A673 (cell line): Measurements from ENCODE around the gene BMP8A. TPM values are rescaled to one million over a fixed set of nuclear protein-coding genes. Genes with fewer than 3 reads are reported as not detected.

Experiments
- BruUV-seq: library from RNA; stranded (reverse); fragments of 400-500 nt; replicated peaks from 2 replicates; lab custom pipeline; 2021; lab: Mats Ljungman, UMichigan
- CTCF ChIA-PET: fragments of 300-600 bp; sonication (Branson Sonifier 250); formaldehyde crosslinking; loops from one replicate; lab custom pipeline; 2022; ENCODE audit warnings: antibody characterized with exemption; lab: Charles Lee
- POLR2A ChIA-PET: fragments of 300-600 bp; sonication (Branson Sonifier 250); formaldehyde crosslinking; loops from one replicate; lab custom pipeline; 2022; ENCODE audit warnings: antibody characterized with exemption; ENCODE audit not compliant: low non-redundant PET; lab: Charles Lee
- DNase-seq: peaks from one replicate; pipeline ENCODE4 v3.0.0-alpha.2; 2015; ENCODE audit warnings: low spot score
- H3K27ac ChIP-seq: fragments of 200-600 bp; sonication (generic); 2 replicates; pipeline ENCODE4 v1.5.1; 2016; ENCODE audit warnings: mixed run types, low read depth, mild to moderate bottlenecking, mixed read lengths, antibody characterized with exemption, low read length; ENCODE audit not compliant: poor library complexity, severe bottlenecking
- H3K27me3 ChIP-seq: fragments of 200-600 bp; sonication (generic); replicated peaks from 2 replicates; pipeline ENCODE4 v1.6.1; 2017; ENCODE audit warnings: mixed run types, low read depth, mild to moderate bottlenecking, mixed read lengths, antibody characterized with exemption, low read length; ENCODE audit not compliant: insufficient read depth, poor library complexity
- H3K36me3 ChIP-seq: fragments of 200-600 bp; sonication (generic); 2 replicates; pipeline ENCODE4 v1.6.1; 2016; ENCODE audit warnings: mixed run types, mild to moderate bottlenecking, mixed read lengths, antibody characterized with exemption, low read length; ENCODE audit not compliant: insufficient read depth, poor library complexity, severe bottlenecking
- H3K4me1 ChIP-seq: fragments of 200-600 bp; sonication (generic); 2 replicates; pipeline ENCODE4 v1.6.1; 2017; ENCODE audit warnings: mixed run types, mild to moderate bottlenecking, mixed read lengths, antibody characterized with exemption, low read length; ENCODE audit not compliant: insufficient read depth, poor library complexity, severe bottlenecking
- H3K4me3 ChIP-seq: fragments of 200-600 bp; sonication (generic); 2 replicates; pipeline ENCODE4 v1.5.1; 2016; ENCODE audit warnings: low read depth, mixed run types, mild to moderate bottlenecking, mixed read lengths, low read length; ENCODE audit not compliant: poor library complexity, severe bottlenecking
- H3K9me3 ChIP-seq: fragments of 200-600 bp; sonication (generic); 2 replicates; pipeline ENCODE4 v1.6.1; 2016; ENCODE audit warnings: mixed run types, low read depth, mild to moderate bottlenecking, mixed read lengths, antibody characterized with exemption, low read length; ENCODE audit not compliant: poor library complexity, severe bottlenecking
- EZH2 ChIP-seq: fragments of 200-600 bp; sonication (generic); IDR thresholded peaks from 2 replicates; pipeline ENCODE4 v1.6.1; 2017; ENCODE audit warnings: borderline replicate concordance, low read depth, mild to moderate bottlenecking, mixed read lengths, antibody characterized with exemption, low read length; ENCODE audit not compliant: poor library complexity, severe bottlenecking
- intact Hi-C: fragments of 100-400 bp; cut with micrococcal nuclease; formaldehyde crosslinking; loops from one replicate; pipeline ENCODE4 v1.10.0; 2022; ENCODE audit not compliant: unreplicated experiment
- total RNA-seq: library from RNA; stranded (reverse); gene quantifications from 2 replicates; pipeline ENCODE4 v1.2.3, GENCODE V29; 2021
- TF ChIP-seq, protein P1 (sequence below): fragments of 300-800, 200-600 bp; sonication (generic); conservative IDR thresholded peaks from 2 replicates; pipeline ENCODE4 v1.5.1; 2017; ENCODE audit warnings: low read depth, mild to moderate bottlenecking, antibody characterized with exemption, low read length, moderate library complexity, mixed read lengths

BMP8A gene
- total RNA-seq, 1 experiment from 2014 or later: not detected

DNA sequence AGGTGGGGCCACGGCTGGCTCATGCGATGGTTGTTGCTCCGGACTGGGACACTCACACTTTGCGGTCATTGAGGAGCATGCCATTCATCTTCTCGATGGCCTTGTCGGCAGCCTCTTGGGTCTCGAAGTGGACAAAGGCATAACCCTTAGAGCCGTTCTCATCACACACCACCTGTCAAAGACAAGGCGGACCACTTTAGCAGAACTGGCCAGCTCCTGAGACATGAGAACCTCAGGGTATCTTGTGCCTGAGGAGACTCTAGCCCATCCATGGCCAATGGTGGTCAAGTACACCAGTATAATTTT lies 79.7 kb downstream of the BMP8A start:
- ChIA-PET CTCF (no interaction called here), POLR2A (no interaction called here)
- Histone ChIP-seq H3K4me3 (no peak overlapping the region), H3K36me3 (peaks cover 72% of the 10 kb centered on the region), H3K4me1 (peaks cover 9% of the 10 kb centered on the region), H3K27ac (no peak overlapping the region), H3K27me3 (no peaks in the 10 kb centered on the region), H3K9me3 (no peaks in the 10 kb centered on the region)
- BruUV-seq: no TSS peak
- TF ChIP-seq EZH2: no peak
- no peak for DNase-seq
- intact Hi-C loops: no loop called here

DNA sequence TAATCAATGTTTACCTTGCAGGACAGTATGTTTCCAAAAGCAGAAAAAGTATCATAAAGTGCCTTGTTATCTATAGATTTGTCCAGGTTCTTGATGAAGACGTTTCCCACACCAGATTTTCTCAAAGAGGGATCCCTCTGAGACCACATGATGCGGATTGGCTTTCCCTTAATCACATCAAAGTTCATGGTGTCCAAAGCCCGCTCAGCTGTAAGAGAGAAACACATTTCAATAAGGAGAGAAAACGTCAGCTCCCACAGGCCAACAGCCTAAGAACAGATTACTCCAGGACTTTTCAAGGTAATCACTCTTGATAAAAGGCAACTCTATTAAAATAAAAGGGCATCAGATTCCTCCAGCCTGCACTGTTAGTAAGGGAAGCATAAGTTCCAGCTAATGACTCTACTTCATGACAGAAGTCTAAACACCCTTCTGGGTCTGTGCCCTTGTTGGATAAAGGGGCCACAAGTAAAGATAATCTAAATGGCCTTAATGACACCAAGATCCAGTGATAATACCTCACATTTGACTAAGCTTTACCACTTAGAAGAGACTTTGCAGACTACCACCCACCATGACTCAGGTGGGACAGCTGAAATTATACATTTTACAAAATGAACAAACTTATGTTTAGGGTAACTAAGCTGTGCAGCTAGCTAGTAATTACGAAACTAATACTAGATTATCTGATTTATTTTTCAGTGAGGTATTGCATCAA lies 81.1 kb downstream of the BMP8A start:
- no peak for TF ChIP-seq EZH2
- TF ChIP-seq, protein P1, sequence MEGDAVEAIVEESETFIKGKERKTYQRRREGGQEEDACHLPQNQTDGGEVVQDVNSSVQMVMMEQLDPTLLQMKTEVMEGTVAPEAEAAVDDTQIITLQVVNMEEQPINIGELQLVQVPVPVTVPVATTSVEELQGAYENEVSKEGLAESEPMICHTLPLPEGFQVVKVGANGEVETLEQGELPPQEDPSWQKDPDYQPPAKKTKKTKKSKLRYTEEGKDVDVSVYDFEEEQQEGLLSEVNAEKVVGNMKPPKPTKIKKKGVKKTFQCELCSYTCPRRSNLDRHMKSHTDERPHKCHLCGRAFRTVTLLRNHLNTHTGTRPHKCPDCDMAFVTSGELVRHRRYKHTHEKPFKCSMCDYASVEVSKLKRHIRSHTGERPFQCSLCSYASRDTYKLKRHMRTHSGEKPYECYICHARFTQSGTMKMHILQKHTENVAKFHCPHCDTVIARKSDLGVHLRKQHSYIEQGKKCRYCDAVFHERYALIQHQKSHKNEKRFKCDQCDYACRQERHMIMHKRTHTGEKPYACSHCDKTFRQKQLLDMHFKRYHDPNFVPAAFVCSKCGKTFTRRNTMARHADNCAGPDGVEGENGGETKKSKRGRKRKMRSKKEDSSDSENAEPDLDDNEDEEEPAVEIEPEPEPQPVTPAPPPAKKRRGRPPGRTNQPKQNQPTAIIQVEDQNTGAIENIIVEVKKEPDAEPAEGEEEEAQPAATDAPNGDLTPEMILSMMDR: no peak
- peaks cover 9% of the 10 kb centered on the region for H3K4me1 ChIP-seq
- ChIA-PET POLR2A (no interaction called here), CTCF (interaction anchor here (0.7 kb wide), 1 partner anchor 1489 kb away, joined by 3 read pairs; no protein-coding TSS in a partner anchor)
- BruUV-seq: no TSS peak
- H3K36me3 ChIP-seq: peaks cover 58% of the 10 kb centered on the region
- no peak overlapping the region for H3K27ac ChIP-seq
- no peaks in the 10 kb centered on the region for H3K27me3 ChIP-seq
- no peak for DNase-seq
- H3K9me3 ChIP-seq: no peaks in the 10 kb centered on the region
- intact Hi-C loops: no loop called here
- no peak overlapping the region for H3K4me3 ChIP-seq

DNA sequence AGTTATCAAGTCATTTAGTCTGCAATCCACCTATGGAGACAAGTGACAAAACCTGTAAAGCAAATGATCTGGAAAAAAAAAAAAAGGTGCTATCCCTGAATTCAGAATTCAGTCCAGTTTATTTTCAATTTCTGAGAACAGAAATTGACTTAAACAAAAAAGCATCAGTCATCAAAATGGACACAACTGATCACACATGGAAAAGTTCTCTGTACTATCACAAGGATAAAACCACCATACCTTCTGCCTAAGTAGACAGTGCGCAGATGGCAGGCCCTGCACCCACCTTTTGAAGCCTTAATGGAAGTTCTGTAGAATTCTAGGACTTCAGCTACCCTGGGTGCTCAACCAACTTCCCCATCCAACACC lies 81.6 kb downstream of the BMP8A start:
- BruUV-seq: no TSS peak
- DNase-seq: no peak
- Histone ChIP-seq H3K4me1 (peaks cover 9% of the 10 kb centered on the region), H3K9me3 (no peaks in the 10 kb centered on the region), H3K27me3 (no peaks in the 10 kb centered on the region), H3K27ac (no peak overlapping the region), H3K36me3 (peaks cover 53% of the 10 kb centered on the region), H3K4me3 (no peak overlapping the region)
- TF ChIP-seq, protein P1: no peak
- no peak for TF ChIP-seq EZH2
- POLR2A ChIA-PET: no interaction called here
- CTCF ChIA-PET: interaction anchor here (0.7 kb wide), 1 partner anchor 1489 kb away, joined by 3 read pairs; no protein-coding TSS in a partner anchor
- intact Hi-C loops: no loop called here
